AG09309 (cell line): Measurements from ENCODE around the gene NOC2L.
A peak's percentile ranks its signal among the peaks of the same experiment; 100 is the strongest.

Source experiments
- DNase-seq: peaks from one replicate; pipeline ENCODE4 v3.0.0-alpha.2; 2010; ENCODE audit warnings: low read depth
- H3K4me3 ChIP-seq: 2 replicates; pipeline ENCODE4 v1.5.1; 2011; ENCODE audit warnings: mild to moderate bottlenecking, low read depth, low read length, moderate library complexity; ENCODE audit not compliant: control insufficient read depth
- CTCF ChIP-seq: IDR thresholded peaks from 2 replicates; pipeline ENCODE4 v1.5.1; 2011; ENCODE audit warnings: mild to moderate bottlenecking, low read depth, low read length, inconsistent platforms; ENCODE audit not compliant: insufficient read depth, control insufficient read depth; ENCODE audit errors: missing control alignments

NOC2L gene

DNA sequence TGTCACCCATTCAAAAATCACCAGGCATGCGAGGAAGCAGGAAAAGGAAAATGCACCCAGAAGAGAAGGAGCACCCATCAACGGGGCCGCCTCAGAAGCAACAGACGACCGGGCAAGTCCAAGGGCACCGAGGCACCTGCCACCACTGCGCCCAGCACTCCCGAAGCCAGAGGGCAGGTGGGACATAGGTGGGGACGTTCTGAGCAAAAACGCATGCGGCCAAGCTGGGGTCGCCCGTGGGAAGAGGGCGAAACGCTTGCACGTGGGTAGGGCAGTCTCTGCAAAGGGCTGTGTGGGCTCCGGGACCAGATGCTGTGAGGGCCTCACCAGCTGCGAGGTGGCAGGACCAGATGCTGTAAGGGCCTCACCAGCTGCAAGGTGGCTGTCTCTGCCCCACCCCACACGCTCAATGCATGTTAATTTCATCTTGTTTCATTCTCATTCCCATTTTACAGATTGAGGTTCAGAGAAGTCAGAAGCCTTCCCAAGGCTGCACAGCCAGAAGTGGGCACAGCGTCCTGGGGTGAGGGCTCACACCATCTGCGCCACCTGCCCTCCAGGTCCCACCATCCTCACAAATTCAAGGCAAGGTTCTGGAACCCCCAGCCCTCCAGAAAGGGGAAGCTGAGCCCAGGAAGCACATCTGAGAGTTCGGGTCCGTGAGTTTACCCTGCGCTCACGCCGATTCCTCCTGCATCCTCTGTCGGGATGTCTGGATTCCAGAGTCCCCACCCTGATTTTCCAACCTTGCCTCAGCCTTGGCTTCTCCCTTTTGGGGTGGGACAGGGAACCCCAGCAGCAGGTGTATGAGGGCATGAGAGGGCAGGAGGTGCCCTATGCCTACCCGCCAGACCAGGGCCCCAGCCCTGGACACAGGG, 43.5 kb downstream of the NOC2L start:
- DNase-seq: no peak
- TF ChIP-seq CTCF: no peak
- no peak overlapping the region for H3K4me3 ChIP-seq

DNA sequence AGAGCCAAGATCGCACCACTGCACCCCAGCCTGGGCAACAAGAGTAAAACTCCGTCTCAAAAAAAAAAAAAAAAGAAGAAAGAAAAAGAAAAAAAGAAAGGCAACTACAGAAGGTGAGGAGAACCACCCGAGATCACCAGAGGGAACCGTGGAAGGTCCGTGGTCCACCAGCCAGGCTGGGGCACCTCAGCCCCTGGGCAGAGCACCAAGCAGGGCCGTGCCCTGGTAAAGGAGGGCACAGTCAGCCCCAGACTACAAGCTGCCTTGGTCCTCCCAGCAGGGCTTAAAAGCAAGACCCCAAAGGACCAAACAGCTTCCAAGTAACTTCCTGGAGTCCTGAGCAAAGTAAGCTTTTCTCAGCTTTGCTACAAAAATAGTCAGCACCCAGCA, 44.2 kb downstream of the NOC2L start:
- DNase-seq: no peak
- TF ChIP-seq CTCF: no peak
- H3K4me3 ChIP-seq: no peak overlapping the region

GRCh38 chr1:914131-914890, 44.7 kb downstream of the NOC2L start:
- no peak overlapping the region for H3K4me3 ChIP-seq
- no peak for TF ChIP-seq CTCF
- no peak for DNase-seq

DNA sequence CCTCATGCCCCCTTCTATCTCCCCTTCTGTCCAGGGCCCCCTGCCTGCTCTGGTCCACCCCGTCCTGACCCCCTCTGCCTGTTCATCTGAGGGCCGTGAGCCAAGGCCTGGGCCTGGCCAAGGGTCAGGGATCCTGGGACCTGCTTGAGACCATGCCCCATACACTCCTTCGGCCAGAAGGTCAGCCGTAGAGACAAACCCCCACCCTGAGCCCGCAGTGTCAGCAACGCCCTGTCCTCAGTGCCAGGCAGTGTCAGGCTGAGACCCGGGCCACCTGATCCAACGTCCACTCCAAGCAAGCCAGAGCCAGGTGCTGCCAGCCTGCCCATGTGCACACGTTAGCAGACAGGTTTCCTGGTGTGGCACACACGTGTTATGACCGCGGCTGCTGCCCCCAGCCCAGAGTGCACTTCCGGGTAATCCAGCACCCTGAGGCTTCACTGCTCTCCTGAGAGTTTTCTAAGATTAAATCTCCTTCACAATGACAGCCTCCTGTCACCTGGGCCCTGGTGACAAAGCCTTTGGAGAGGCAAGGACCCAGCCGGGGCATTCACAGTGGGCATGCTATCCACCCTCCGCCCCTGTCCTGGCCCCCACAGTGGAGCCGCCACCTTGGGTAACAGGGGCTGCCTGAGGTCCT, 45.4 kb downstream of the NOC2L start:
- no peak for TF ChIP-seq CTCF
- H3K4me3 ChIP-seq: no peak overlapping the region
- DNase-seq: no peak

GRCh38 chr1:912740-913301, 46.2 kb downstream of the NOC2L start:
- no peak overlapping the region for H3K4me3 ChIP-seq
- DNase-seq: no peak
- TF ChIP-seq CTCF: peak; percentile 13
